ENCODE measurements around the gene GCKR. TPM values are rescaled to one million over a fixed set of nuclear protein-coding genes. Genes with fewer than 3 reads are reported as not detected.

GCKR gene
- total and polyA plus RNA-seq, 9 donors, result 0.06 to 0.31 (median 0.15) TPM; not detected in 2

DNA sequence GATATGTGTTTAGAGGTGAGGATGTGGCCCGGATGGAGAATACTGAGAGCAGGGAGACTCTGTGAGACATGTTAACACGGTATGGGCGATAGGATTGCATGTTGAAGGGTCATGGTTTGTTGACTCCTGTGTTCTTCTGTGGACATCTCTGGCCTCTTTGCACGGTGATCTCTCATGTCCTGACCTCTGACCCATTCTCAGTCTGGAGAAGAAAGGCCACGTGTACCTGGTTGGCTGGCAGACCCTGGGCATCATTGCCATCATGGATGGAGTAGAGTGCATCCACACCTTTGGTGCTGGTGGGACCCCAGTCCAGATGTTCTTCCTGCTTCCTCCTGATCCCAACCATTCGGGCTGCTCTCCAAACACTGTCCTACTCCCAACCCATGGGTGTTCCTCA is 9.9 kb downstream of the GCKR start:
- H3K27me3 ChIP-seq (ENCODE audit: control insufficient read depth, insufficient read depth, low read length), result peaks cover 6% of the 10 kb centered on the region
- H3K4me1 ChIP-seq (ENCODE audit: control insufficient read depth, insufficient read depth, low read length), result no peaks in the 10 kb centered on the region
- H3K4me3 ChIP-seq (ENCODE audit: low read length), result no peak overlapping the region
- H3K27ac ChIP-seq (ENCODE audit: low read length), result no peak overlapping the region
- WGBS (ENCODE audit: insufficient coverage), result 85% methylated on average over 5 of the region's 6 CpGs
- no peak for DNase-seq
- no peaks in the 10 kb centered on the region for H3K9me3 ChIP-seq (replicated peaks; ENCODE audit: control insufficient read depth, low read depth, low read length)
- H3K36me3 ChIP-seq (ENCODE audit: control insufficient read depth, insufficient read depth, low read length), result no peaks in the 10 kb centered on the region

GRCh38 chr2:27507293-27507692 is 10.7 kb downstream of the GCKR start:
- H3K9me3 ChIP-seq (replicated peaks; ENCODE audit: control insufficient read depth, low read depth, low read length), result no peaks in the 10 kb centered on the region
- no peaks in the 10 kb centered on the region for H3K36me3 ChIP-seq (ENCODE audit: control insufficient read depth, insufficient read depth, low read length)
- H3K27me3 ChIP-seq (ENCODE audit: control insufficient read depth, insufficient read depth, low read length), result peaks cover 6% of the 10 kb centered on the region
- no peak overlapping the region for H3K4me3 ChIP-seq (ENCODE audit: low read length)
- H3K4me1 ChIP-seq (ENCODE audit: control insufficient read depth, insufficient read depth, low read length), result no peaks in the 10 kb centered on the region
- WGBS (ENCODE audit: insufficient coverage), result 70% methylated on average over 3 of the region's 4 CpGs
- DNase-seq, result no peak
- no peak overlapping the region for H3K27ac ChIP-seq (ENCODE audit: low read length)

DNA sequence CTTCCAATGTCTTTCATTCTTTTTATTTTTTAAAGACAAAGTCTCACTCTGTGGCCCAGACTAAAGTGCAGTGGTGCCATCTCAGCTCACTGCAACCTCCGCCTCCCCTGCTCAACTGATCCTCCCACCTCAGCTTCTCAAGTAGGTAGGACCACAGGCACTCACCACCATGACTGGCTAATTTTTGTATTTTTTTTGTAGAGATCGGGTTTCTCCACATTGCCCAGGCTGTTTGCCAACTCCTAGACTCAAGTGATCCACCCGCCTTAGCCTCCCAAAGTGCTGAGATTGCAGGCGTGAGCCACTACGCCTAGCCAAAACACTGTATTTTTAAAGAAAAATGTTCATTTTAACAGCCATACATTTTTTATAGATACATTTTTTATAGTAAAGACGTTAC is 12.7 kb downstream of the GCKR start:
- no peaks in the 10 kb centered on the region for H3K4me1 ChIP-seq (ENCODE audit: control insufficient read depth, insufficient read depth, low read length)
- DNase-seq, result no peak

DNA sequence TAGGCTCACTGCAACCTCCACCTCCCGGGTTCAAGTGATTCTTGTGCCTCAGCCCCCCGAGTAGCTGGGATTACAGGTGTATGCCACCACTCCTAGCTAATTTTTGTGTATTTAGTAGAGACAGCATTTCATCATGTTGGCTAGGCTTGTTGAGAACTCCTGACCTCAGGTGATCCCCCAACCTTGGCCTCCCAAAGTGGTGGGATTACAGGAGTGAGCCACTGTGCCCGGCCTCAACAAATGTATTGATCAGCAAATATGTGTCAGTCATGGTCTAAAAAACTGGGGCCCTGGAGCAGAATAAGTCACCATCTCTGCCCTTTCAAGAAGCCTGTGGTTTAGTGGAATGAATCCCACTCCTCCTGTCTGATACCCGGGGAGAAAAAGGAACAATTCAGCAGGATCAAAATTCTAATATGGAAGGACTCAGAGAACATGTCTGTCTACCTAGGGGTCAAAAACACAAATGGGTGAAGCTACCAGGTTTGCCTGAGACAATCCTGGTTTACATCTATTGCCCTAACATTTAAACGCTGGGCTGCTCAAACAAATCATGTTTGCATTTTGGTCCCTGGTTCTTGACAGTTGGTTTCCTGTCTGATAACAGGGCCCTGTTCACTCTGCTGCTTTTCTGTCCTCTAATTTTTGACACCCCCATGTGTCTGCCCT is 21.6 kb downstream of the GCKR start:
- H3K9me3 ChIP-seq (replicated peaks; ENCODE audit: control insufficient read depth, low read depth, low read length), result no peaks in the 10 kb centered on the region
- DNase-seq, result no peak
- 88% methylated on average over 4 of the region's 5 CpGs for WGBS (ENCODE audit: insufficient coverage)
- no peaks in the 10 kb centered on the region for H3K4me1 ChIP-seq (ENCODE audit: control insufficient read depth, insufficient read depth, low read length)
- H3K4me3 ChIP-seq (ENCODE audit: low read length), result no peak overlapping the region
- H3K27me3 ChIP-seq (ENCODE audit: control insufficient read depth, insufficient read depth, low read length), result no peaks in the 10 kb centered on the region
- no peaks in the 10 kb centered on the region for H3K36me3 ChIP-seq (ENCODE audit: control insufficient read depth, insufficient read depth, low read length)
- H3K27ac ChIP-seq (ENCODE audit: low read length), result no peak overlapping the region

More for the DNA sequence above, 12.7 kb downstream of the GCKR start:
- Histone ChIP-seq H3K27me3 (ENCODE audit: control insufficient read depth, insufficient read depth, low read length) (peaks cover 6% of the 10 kb centered on the region), H3K36me3 (ENCODE audit: control insufficient read depth, insufficient read depth, low read length) (no peaks in the 10 kb centered on the region), H3K27ac (ENCODE audit: low read length) (no peak overlapping the region), H3K4me3 (ENCODE audit: low read length) (no peak overlapping the region), H3K9me3 (replicated peaks; ENCODE audit: control insufficient read depth, low read depth, low read length) (no peaks in the 10 kb centered on the region)
- no CpG with 5 or more reads among the region's 6 CpGs for WGBS (ENCODE audit: insufficient coverage)

GRCh38 chr2:27518782-27519113 is 22.1 kb downstream of the GCKR start:
- 90% methylated on average over 2 of the region's 4 CpGs for WGBS (ENCODE audit: insufficient coverage)
- H3K36me3 ChIP-seq (ENCODE audit: control insufficient read depth, insufficient read depth, low read length), result no peaks in the 10 kb centered on the region
- no peaks in the 10 kb centered on the region for H3K27me3 ChIP-seq (ENCODE audit: control insufficient read depth, insufficient read depth, low read length)
- no peak for DNase-seq
- H3K4me3 ChIP-seq (ENCODE audit: low read length), result no peak overlapping the region
- no peak overlapping the region for H3K27ac ChIP-seq (ENCODE audit: low read length)
- no peaks in the 10 kb centered on the region for H3K4me1 ChIP-seq (ENCODE audit: control insufficient read depth, insufficient read depth, low read length)
- H3K9me3 ChIP-seq (replicated peaks; ENCODE audit: control insufficient read depth, low read depth, low read length), result no peaks in the 10 kb centered on the region

- Histone ChIP-seq H3K4me1 (ENCODE audit: control insufficient read depth, insufficient read depth, low read length) (no peaks in the 10 kb centered on the region), H3K4me3 (ENCODE audit: low read length) (no peak overlapping the region), H3K36me3 (ENCODE audit: control insufficient read depth, insufficient read depth, low read length) (no peaks in the 10 kb centered on the region), H3K27me3 (ENCODE audit: control insufficient read depth, insufficient read depth, low read length) (no peaks in the 10 kb centered on the region), H3K27ac (ENCODE audit: low read length) (no peak overlapping the region), H3K9me3 (replicated peaks; ENCODE audit: control insufficient read depth, low read depth, low read length) (no peaks in the 10 kb centered on the region)
- 82% methylated on average over 2 of the region's 2 CpGs for whole genome bisulfite sequencing (ENCODE audit: insufficient coverage)
- DNase-seq, result no peak
Observed at GRCh38 chr2:27520316-27520715, 23.7 kb downstream of the GCKR start.

GRCh38 chr2:27522400-27522945 is 25.8 kb downstream of the GCKR start:
- no peaks in the 10 kb centered on the region for H3K36me3 ChIP-seq (ENCODE audit: control insufficient read depth, insufficient read depth, low read length)
- no peaks in the 10 kb centered on the region for H3K4me1 ChIP-seq (ENCODE audit: control insufficient read depth, insufficient read depth, low read length)
- no peak overlapping the region for H3K27ac ChIP-seq (ENCODE audit: low read length)
- no peaks in the 10 kb centered on the region for H3K9me3 ChIP-seq (replicated peaks; ENCODE audit: control insufficient read depth, low read depth, low read length)
- no peaks in the 10 kb centered on the region for H3K27me3 ChIP-seq (ENCODE audit: control insufficient read depth, insufficient read depth, low read length)
- DNase-seq, result no peak
- no peak overlapping the region for H3K4me3 ChIP-seq (ENCODE audit: low read length)
- WGBS (ENCODE audit: insufficient coverage), result 87% methylated on average over 6 of the region's 7 CpGs

GRCh38 chr2:27527182-27527581 is 30.5 kb downstream of the GCKR start:
- WGBS (ENCODE audit: insufficient coverage), result no CpG with 5 or more reads among the region's 3 CpGs
- Histone ChIP-seq H3K36me3 (ENCODE audit: control insufficient read depth, insufficient read depth, low read length) (no peaks in the 10 kb centered on the region), H3K27me3 (ENCODE audit: control insufficient read depth, insufficient read depth, low read length) (no peaks in the 10 kb centered on the region), H3K4me3 (ENCODE audit: low read length) (no peak overlapping the region), H3K9me3 (replicated peaks; ENCODE audit: control insufficient read depth, low read depth, low read length) (no peaks in the 10 kb centered on the region), H3K4me1 (ENCODE audit: control insufficient read depth, insufficient read depth, low read length) (no peaks in the 10 kb centered on the region), H3K27ac (ENCODE audit: low read length) (no peak overlapping the region)
- no peak for DNase-seq

- Histone ChIP-seq H3K4me3 (ENCODE audit: low read length) (no peak overlapping the region), H3K9me3 (replicated peaks; ENCODE audit: control insufficient read depth, low read depth, low read length) (no peaks in the 10 kb centered on the region), H3K27me3 (ENCODE audit: control insufficient read depth, insufficient read depth, low read length) (no peaks in the 10 kb centered on the region), H3K27ac (ENCODE audit: low read length) (no peak overlapping the region), H3K36me3 (ENCODE audit: control insufficient read depth, insufficient read depth, low read length) (no peaks in the 10 kb centered on the region), H3K4me1 (ENCODE audit: control insufficient read depth, insufficient read depth, low read length) (no peaks in the 10 kb centered on the region)
- 43% methylated on average over 2 of the region's 2 CpGs for WGBS (ENCODE audit: insufficient coverage)
- DNase-seq, result no peak
Observed at GRCh38 chr2:27531983-27532382, 35.3 kb downstream of the GCKR start.

- H3K4me3 ChIP-seq (ENCODE audit: low read length), result no peak overlapping the region
- no peak for DNase-seq
- whole genome bisulfite sequencing (ENCODE audit: insufficient coverage), result 67% methylated on average over 1 of the region's 4 CpGs
- H3K27me3 ChIP-seq (ENCODE audit: control insufficient read depth, insufficient read depth, low read length), result peaks cover 4% of the 10 kb centered on the region
- H3K27ac ChIP-seq (ENCODE audit: low read length), result no peak overlapping the region
- H3K9me3 ChIP-seq (replicated peaks; ENCODE audit: control insufficient read depth, low read depth, low read length), result no peaks in the 10 kb centered on the region
- no peaks in the 10 kb centered on the region for H3K36me3 ChIP-seq (ENCODE audit: control insufficient read depth, insufficient read depth, low read length)
- H3K4me1 ChIP-seq (ENCODE audit: control insufficient read depth, insufficient read depth, low read length), result no peaks in the 10 kb centered on the region
Observed at GRCh38 chr2:27537287-27537686, 40.6 kb downstream of the GCKR start.
